Stimulated activated CD8-positive, alpha-beta memory T cell treated with anti-CD3 and anti-CD28 coated beads, Interleukin-7, amount 100 ng/mL, for 48 hours (primary cell): ENCODE measurements around the gene ZBTB40.

Source experiments
- DNase-seq, 2 donors: peaks; one replicate each; pipeline ENCODE4 v3.0.0-alpha.2; 2020; ENCODE audit warnings: low read depth in 1 of 2; ENCODE audit errors: extremely low read depth in 1 of 2

Gene ZBTB40

DNA sequence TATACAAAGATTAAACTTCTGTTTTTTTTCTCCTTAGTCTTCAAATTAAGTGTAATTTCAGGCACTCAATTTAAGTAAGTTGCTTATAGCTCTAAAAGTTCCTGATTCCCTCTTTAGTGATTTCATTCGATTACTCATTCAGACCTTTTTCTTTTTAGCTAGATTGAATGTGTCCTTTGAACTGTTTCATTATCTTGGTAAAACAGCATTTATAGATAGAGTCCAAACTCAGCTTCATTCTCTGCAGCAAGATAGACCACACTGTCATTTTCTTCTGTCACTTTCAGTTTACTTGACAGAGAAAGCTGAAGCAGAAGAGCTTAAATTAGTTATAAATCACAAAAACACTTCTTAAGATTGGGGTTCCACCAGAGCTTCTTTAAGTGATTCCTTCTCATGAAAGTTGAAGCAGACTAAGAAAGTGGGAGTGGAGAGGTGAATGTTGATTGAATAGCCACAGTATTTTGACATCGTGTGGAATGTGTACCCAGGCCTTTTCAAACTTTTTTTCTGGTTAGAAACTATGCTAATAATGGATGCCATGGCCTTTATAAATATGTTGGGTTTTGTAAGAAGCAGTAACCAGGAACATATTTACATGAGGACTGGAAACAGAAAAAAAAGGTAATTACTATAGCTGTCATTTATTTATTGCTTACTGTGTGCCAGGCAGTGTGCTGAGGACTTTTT lies 52.2 kb downstream of the ZBTB40 start:
- no peak for DNase-seq

DNA sequence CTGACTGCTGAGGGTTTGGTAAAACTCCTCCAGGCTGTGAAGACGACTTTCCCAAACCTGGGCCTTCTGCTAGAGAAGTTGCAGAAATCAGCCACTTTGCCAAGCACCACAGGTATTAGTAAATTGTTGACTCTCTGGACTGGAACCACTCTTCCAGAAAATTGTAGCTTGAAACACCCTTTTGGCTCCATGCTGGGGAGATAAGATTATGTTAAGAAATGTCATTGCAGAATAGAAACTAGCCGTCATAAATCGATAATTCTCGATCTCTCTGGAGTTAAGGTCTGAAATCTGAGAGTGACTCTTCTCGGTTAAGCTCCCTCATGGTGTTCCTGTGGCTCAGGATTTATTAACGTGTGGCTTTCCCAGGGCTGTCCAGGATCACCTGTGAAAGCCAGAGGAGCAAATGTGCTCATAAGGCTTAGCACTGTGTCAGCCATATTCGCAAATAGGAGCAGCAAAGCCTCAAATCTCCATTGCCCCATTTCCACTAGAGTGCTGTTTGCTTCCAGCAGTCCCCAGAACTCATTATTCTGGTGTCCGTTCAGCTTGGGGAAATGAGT lies 54.6 kb downstream of the ZBTB40 start:
- no peak for DNase-seq

DNA sequence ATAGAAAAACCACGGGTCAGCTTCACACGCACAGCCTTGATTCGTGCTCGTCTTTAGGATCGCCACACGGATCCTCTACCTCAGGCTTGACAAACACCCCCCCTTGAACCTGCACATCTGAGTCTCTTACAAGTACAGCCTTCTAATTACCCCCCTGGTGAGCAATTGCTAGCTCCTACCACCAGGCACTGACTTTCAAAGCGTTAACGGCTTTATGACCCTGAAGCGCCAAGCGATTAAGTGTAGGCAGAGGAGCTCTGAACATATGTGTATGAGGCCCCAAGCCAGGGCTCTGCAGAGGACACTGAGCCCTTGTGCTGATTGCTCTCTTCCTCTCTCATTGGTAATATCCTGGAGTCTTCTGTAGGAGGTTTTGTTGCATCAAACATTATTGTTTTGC lies 55.9 kb downstream of the ZBTB40 start:
- DNase-seq = no peak

GRCh38 chr1:22508329-22508728 lies 56.7 kb downstream of the ZBTB40 start:
- no peak for DNase-seq

GRCh38 chr1:22508991-22509390 lies 57.3 kb downstream of the ZBTB40 start:
- no peak for DNase-seq

- no peak for DNase-seq
These were observed 58.2 kb downstream of the ZBTB40 start for GRCh38 chr1:22509815-22510214.

- no peak for DNase-seq
These were observed 61.2 kb downstream of the ZBTB40 start for GRCh38 chr1:22512873-22513272.

GRCh38 chr1:22516906-22517571 lies 65.4 kb downstream of the ZBTB40 start:
- no peak for DNase-seq

- DNase-seq = no peak
These were observed 66.3 kb downstream of the ZBTB40 start for GRCh38 chr1:22517956-22518355.

- DNase-seq = no peak
These were observed 66.7 kb downstream of the ZBTB40 start for GRCh38 chr1:22518379-22518778.

DNA sequence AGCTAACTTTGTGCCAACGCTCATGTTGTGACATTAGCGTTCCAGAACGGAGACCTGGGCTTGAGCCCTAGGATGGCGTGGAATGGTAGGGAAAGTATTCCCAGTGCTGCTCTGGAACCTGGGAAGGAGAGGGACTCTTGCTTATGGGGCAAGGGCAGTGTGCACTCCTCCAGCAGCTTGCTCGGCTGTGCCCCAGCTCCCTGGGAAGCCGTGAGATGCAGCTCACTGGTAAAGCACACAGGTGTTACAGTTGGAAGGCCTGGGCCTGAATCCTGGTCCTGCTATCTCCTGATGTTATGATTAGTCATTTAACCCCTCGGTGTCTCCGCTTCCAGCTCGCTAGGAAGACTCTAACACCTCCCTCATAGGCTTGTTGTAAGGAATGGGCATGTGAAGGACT lies 69.2 kb downstream of the ZBTB40 start:
- no peak for DNase-seq

DNA sequence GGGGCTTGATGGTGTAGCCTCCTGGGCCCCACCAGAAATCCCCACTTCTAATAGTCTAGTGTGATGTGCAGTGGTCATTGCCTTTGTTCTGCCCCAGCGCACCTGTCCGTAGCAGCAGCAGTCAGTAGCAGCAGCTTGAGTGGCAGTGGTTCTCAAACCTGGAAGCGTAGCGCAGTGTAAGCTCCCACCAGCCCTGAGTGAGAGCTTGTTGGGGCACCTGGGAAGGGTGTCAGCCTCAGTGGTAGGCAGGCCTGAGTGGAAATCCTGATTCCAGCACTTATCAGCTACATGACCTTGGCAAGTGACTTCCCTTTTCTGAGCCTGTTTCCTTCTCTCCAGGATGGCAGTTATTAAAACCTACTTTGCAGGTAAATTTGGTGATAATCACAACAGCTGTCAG lies 70.0 kb downstream of the ZBTB40 start:
- DNase-seq = no peak

DNA sequence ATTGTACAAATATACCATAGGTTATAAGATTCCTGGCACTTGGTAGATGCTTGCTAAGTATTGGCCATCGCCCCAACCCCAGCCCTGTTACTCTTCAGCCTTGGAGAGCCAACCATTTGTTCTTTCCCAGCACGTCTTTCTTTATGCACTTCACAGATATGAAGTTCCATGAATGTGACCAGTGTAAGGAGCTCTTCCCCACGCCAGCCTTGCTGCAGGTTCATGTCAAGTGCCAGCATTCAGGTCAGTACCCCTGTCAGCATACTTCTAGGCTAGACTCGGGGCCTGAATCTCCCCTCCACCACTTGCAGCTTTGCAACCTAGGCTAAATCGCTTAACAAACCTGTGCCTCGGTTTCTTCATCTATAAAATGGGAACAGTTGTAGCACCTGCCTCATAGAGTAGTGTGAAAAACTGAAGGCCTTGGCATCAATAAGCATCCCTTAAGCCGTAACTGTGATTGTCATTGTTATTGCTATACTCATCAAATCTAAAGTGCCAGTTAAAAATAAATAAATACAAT lies 70.6 kb downstream of the ZBTB40 start:
- no peak for DNase-seq

GRCh38 chr1:22524481-22524880 lies 72.8 kb downstream of the ZBTB40 start:
- no peak for DNase-seq

DNA sequence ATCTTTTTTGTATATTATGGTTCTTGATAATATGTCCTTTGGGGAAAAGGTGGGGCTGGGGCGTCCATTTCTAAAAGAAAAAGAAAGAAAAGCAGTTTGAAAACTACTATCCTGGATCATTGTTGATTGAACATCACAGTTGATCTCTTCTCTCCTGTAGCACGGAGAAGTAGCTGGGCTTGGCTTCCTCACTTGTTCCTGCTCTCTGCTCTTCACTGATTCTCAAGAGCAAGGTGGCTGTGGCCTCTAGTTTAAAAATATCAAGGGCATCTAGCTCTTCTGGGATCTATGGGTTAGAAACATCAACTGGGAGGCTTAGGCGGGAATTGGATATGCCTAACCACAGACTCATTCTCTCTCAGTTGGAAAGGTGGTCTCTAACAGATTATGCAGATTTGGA lies 73.6 kb downstream of the ZBTB40 start:
- no peak for DNase-seq

- DNase-seq = no peak
These were observed 74.0 kb downstream of the ZBTB40 start for GRCh38 chr1:22525646-22526045.

DNA sequence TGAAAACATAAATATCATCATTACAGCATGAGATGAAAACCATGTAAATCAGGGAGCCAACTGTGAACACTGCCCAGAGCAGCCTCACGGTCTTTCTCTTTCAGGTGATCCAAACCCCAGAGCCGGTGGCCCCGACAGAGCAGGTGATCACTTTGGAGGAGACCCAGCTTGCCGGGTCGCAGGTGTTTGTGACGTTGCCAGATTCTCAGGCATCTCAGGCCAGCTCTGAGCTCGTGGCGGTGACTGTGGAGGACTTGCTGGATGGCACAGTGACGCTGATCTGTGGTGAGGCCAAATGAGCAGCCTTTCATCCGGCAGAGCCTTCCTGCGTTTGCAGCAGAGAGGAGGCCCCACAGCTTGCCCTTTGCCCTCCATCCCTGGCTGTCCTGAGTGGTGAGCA lies 74.4 kb downstream of the ZBTB40 start:
- no peak for DNase-seq

- no peak for DNase-seq
These were observed 75.0 kb downstream of the ZBTB40 start for GRCh38 chr1:22526677-22527076.

GRCh38 chr1:22527122-22527521 lies 75.5 kb downstream of the ZBTB40 start:
- DNase-seq = no peak

DNA sequence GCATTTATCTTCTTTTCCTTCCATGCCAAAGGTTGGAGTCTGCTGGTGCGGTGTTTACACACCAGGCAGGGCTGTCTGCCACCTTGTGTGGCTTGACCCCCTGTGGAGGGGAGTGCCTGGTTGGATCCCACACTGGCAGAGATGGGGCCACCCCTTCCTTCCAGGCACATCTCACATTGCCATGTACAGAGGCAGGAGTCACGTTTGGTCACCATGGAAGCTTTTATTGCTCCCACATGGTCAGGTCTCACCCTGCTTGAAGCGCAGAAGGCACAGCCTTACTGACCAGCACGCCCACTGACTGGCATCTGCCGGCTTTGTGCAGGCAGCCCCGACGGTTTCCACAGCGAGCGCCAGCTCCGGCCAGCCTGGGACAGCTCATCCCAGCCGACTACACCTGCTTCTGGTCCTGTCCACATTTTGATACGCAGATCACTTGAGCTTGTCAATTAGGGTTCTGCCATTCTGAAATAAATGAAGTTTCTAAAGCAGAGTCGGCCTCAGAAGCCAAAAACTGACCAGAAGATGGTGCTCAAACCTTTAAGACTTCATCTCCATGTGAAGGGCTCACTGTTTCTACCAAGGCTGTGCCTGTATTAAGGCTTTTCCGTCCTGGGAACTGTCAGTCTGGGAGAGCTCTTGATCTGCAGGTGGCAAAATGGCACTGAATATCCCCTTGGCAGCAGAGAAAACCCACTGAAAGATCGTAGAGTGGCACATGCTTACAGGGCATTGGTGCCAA lies 76.1 kb downstream of the ZBTB40 start:
- no peak for DNase-seq

- DNase-seq = no peak
These were observed 76.8 kb downstream of the ZBTB40 start for GRCh38 chr1:22528451-22528850.
